Vagina (tissue), 2 donors: ENCODE results near the gene MRC2.

Experiments used
- POLR2A ChIP-seq, 2 donors: fragments of 450-650 bp; IDR thresholded peaks; one replicate each; pipeline ENCODE4 v1.6.1; 2017; ENCODE audit warnings: antibody characterized with exemption in 2 of 2, mild to moderate bottlenecking in 2 of 2, moderate library complexity in 2 of 2
- TF ChIP-seq, protein P1 (sequence below), 3 experiments: fragments of 450-650 bp in 2 of 3; fragments of 200-600 bp in 1 of 3; sonication (generic) in 1 of 3; IDR thresholded peaks; one replicate each; pipeline ENCODE4 v1.5.1; 2017 to 2019; ENCODE audit warnings: antibody characterized with exemption in 3 of 3, mild to moderate bottlenecking in 2 of 3, moderate library complexity in 2 of 3

DNA sequence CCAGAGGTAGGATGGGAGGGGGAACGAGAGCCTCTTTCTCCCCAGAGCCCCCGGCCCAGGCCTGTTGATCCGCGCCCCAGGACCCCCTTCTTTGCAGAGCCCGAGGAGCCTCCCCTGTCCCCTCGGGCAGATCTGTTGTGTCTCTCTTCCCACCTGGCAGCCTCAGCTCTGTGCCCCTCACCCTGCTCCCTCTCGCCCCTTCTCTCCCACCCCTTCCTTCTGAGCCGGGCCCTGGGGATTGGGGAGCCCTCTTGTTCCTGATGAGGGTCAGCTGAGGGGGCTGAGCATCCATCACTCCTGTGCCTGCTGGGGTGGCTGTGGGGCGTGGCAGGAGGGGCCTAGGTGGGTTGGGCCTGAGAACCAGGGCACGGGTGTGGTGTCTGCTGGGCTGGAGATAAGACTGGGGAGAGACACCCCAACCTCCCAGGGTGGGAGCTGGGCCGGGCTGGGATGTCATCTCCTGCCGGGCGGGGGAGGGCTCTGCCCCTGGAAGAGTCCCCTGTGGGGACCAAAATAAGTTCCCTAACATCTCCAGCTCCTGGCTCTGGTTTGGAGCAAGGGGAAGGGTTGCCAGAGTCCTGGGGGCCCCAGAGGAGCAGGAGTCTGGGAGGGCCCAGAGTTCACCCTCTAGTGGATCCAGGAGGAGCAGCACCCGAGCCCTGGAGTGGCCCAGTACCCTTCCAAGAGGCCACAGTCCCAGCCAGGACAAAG, 65.4 kb downstream of the MRC2 start:
- no peak for TF ChIP-seq POLR2A (IDR thresholded peaks at IDR 0.05)
- TF ChIP-seq, protein P1, sequence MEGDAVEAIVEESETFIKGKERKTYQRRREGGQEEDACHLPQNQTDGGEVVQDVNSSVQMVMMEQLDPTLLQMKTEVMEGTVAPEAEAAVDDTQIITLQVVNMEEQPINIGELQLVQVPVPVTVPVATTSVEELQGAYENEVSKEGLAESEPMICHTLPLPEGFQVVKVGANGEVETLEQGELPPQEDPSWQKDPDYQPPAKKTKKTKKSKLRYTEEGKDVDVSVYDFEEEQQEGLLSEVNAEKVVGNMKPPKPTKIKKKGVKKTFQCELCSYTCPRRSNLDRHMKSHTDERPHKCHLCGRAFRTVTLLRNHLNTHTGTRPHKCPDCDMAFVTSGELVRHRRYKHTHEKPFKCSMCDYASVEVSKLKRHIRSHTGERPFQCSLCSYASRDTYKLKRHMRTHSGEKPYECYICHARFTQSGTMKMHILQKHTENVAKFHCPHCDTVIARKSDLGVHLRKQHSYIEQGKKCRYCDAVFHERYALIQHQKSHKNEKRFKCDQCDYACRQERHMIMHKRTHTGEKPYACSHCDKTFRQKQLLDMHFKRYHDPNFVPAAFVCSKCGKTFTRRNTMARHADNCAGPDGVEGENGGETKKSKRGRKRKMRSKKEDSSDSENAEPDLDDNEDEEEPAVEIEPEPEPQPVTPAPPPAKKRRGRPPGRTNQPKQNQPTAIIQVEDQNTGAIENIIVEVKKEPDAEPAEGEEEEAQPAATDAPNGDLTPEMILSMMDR (IDR thresholded peaks at IDR 0.05) = peak in 1 of 3 experiments; percentile 4
